GM21786 (cell line): ENCODE measurements around the gene UFD1.

Experiments
- ATAC-seq: cut with Tn5 transposase; IDR thresholded peaks from one replicate; pipeline ENCODE4 v1.9.1; 2021; ENCODE audit not compliant: unreplicated experiment

The UFD1 gene

DNA sequence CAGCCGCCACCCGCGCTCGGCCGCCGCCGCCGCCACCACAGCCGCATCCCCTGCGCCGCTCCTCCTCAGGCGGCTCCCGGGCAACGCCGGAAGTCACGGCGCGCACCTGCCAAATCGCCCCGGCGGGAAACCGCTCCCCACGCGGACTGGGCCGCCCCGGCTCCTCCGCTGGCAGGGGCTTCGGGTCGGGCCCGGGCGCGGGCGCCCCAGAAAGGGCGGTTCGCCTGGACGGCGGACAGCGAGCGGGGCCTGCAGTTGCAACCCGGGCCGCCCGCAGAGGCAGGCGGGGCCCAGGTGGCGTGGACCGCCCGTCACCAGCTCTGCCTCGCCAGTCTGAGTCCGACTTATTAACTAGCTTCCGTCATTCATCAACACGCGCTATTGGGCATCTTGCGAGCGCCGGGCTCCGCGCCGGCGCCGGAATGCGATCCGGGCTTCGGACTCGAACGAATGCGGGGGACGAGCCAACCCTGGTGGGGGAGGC is 47.3 kb downstream of the UFD1 start, which contains the start of gene HIRA:
Gene HIRA, minus strand, starts transcription at position 85 of the 484 bp plus-strand sequence. CDS start 257 bp downstream, outside the sequence.
- ATAC-seq: peak; percentile 37

DNA sequence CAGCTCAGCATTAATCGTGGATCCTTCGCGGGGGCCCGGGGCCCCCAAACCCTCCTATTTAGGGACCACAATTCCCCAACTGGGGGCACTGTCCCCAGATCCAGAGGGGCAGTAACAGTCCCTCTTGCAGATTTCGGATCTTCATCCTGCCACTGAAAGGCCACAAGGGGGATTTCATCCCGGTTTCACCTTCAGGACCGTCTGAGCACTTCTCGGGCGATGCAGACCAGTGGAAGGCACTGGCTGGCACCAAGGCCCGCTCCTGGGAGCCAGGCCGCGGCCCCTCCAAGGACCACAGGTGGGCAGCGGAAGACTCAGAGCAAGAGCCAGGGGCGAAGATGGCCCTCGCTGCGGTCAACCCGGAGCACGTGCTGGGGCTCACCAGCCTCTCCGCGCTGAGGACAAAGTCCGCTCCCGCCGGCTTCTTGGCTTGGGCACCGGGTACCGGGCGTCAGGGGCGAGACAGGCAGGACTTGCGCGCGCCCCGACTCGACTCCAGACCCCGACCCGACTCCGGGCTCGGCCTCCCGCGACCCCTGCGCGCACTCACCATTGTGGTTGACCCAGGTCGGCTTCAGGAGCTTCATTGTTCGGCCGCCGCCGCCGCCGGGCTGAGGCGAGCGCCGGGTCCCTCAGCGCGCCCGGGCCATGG is 48.0 kb downstream of the UFD1 start:
- peak; percentile 3 for ATAC-seq

- ATAC-seq: no peak
Measured at GRCh38 chr22:19429950-19430889, 48.8 kb downstream of the UFD1 start.

DNA sequence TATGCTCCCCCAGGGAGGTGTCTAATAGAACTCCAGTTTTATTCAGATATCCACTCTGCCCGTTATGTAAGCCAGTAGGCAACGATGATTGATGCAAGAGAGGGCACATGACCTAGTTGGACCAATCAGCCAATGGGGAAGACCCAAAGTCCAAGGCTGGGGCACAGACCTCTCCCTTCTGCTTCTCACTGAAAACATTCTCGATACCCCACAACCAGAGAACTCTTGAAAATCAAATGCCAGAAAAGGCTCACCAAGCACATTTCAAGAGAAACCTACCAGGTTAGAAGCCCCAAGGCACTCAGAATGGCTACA is 54.9 kb downstream of the UFD1 start:
- no peak for ATAC-seq

GRCh38 chr22:19422440-19423301 is 56.3 kb downstream of the UFD1 start:
- no peak for ATAC-seq

GRCh38 chr22:19420321-19420720 is 58.7 kb downstream of the UFD1 start:
- ATAC-seq: no peak

GRCh38 chr22:19419464-19420178 is 59.4 kb downstream of the UFD1 start:
- peak; percentile 78 for ATAC-seq

DNA sequence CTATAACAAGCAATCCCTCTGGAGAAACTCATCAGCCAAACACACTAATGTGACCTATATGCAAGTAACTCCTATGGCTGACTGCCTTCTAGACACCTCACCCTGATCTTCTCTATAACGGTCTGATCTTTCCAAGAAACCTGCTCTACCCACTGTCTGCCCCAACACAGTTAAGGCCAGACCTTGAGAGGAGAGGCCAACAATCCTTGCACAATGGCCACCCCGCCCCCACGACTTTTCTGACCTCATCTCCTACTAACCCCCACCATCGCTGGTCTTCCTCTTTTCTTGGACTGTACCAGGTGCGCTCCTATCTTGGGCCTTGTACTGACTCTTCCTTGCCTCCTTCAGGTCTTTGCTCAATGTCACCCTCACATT is 59.9 kb downstream of the UFD1 start:
- ATAC-seq: no peak

DNA sequence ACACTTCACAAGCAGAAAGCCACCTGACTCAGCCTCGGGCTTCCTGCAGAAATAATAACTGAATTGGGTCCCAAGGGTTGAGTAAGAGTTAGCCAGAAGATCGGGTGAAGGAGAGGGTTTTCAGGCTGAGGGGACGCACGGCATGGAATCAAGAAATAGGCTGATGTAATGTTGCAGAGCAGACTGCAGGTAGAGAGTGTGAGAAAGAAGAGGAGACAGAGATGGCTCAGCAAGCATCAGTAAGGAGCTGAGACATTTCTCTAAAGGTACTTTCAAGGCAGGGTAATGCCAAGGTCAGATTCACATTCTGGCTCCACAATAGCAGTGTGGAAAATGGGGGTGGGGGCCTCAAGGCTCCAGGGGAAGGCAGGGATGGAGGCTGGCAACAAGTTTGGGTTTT is 66.1 kb downstream of the UFD1 start:
- no peak for ATAC-seq

DNA sequence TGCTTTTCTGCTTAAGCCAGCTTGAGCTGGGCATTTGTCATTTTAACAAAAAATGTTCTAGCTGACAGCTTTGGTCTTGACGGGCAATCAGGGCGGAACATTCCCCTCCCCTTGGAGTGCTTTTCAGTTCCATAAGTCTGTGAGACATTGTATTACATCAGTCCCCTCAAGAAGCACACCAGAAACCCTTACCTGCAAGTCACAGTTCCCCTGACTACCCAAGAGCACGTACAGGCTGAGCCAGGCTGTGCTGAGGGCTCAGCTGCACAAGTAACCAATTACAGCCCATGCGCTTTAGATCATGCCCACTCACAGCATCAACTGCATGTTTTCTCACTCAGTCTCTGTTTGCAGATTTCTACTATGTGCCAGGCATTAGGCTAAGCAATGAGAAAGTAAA is 66.5 kb downstream of the UFD1 start:
- ATAC-seq: no peak

DNA sequence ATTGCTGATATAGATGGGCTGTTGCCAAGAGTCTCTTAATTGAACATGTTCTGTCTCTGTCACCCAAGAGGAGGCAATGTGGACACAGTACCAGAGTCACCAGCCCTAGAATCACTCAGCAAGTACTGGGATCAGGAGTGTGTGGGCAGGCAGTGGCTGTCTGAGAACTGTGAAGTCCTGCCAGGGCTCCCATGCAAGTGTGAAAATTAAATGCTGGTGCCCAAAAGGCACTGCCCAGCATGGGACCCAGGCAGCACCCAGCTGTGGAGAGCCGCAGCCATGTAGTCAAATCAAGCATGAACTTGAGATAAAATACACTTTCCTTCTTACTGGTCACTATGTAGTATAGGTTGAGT is 67.3 kb downstream of the UFD1 start:
- no peak for ATAC-seq

DNA sequence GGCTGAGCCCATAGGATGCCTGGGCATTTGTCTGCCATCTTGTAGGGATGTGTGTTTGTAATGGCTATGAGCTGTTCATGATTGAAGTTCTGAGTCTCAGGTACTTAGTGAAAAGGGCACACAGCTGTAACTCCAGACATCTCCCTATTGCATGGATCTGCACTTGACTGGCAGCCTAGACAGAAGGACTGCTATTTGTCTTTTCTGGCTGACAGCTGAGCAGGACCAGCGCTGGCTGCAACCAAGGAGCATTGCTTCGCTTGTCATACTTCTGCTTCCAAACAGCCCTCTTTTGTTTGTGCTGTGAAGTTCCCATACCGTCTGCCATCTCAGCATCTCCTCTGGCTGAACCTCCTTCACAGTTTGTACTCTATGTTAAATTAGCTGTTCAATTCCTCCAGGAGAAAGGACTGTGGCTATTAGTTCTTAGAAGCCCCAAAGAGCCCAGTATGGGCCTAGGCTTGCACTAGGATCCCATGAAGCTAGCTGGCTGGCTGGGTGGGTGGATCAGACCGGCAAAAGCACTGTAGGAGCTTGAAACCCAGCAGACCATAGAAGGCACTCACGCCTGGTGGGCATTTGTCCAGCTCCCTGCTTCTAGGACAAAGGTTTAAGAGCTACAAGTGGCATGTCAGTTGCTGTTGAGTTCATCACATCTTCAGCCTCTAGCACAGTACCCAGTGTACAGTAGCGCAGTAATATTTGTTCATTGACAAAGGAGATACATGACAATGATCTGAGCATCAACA is 67.9 kb downstream of the UFD1 start:
- no peak for ATAC-seq

DNA sequence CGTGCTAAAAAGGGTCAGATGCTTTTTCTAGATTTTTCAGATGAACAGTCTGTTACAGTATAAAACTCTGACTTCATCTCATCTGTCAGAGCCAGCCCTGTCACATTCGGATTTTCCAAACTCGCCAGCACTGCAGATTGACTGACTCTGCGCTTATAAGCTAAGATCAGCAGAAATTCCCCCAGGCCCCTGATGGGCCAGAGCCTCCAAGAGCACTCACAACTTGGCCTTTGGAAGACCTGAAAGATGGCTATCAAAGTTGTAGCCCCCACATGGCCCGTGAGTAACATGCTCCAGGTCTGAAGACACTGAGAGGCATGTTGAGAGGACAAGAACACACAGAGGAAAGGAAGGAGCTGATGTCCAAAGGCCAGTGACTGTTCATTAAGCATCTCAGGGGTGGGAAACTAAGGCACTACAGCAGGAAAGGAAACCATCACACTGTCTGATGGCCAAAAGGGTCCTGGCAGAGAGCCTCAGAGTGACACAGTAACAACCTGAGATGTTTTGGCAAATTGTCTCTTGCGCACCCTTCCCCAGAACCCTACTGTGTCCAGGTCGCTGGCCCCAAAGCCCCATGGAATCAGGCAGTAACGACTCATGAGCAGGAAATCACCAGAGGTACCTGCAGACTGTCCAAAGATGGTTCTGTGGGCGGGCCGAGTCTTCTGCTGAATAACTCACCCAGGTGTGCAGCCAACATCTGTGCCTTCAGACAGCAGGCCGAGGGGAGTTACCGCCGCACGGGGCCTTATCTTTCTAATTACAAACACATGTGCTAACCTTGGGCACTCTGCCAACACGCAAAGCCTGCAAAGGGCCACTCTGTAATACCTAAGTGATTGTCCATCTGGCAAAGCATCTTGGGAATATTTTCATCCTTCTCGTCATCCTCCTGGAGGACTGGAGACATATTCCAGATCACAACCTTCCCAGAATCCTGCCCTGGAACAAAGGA is 71.1 kb downstream of the UFD1 start:
- ATAC-seq: no peak

- no peak for ATAC-seq
Measured at GRCh38 chr22:19406846-19407245, 72.1 kb downstream of the UFD1 start.

GRCh38 chr22:19406281-19406811 is 72.6 kb downstream of the UFD1 start:
- ATAC-seq: no peak

- ATAC-seq: no peak
Measured at GRCh38 chr22:19405652-19406051, 73.3 kb downstream of the UFD1 start.

DNA sequence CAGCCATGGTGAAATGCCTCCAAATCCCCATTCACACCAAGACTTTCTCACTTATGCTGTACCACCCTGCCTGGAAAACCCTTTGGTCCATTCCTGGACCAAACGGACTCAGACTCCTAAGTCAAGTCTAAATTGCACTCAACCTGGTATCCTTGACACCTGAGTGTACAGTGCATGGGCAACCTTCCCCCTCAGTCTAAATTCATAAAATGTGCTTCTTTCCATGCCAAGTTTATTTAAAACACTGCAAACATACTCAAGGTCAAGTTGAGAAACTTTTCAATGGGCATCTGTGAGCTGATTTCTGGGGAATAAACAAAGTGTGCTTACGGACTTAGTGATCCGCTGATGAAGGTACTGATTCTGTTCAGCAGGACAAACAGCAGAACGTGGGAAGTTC is 73.9 kb downstream of the UFD1 start:
- ATAC-seq: no peak

- no peak for ATAC-seq
Measured at GRCh38 chr22:19404676-19405075, 74.3 kb downstream of the UFD1 start.
